ENCODE measurements around the gene POR.

The POR gene

DNA sequence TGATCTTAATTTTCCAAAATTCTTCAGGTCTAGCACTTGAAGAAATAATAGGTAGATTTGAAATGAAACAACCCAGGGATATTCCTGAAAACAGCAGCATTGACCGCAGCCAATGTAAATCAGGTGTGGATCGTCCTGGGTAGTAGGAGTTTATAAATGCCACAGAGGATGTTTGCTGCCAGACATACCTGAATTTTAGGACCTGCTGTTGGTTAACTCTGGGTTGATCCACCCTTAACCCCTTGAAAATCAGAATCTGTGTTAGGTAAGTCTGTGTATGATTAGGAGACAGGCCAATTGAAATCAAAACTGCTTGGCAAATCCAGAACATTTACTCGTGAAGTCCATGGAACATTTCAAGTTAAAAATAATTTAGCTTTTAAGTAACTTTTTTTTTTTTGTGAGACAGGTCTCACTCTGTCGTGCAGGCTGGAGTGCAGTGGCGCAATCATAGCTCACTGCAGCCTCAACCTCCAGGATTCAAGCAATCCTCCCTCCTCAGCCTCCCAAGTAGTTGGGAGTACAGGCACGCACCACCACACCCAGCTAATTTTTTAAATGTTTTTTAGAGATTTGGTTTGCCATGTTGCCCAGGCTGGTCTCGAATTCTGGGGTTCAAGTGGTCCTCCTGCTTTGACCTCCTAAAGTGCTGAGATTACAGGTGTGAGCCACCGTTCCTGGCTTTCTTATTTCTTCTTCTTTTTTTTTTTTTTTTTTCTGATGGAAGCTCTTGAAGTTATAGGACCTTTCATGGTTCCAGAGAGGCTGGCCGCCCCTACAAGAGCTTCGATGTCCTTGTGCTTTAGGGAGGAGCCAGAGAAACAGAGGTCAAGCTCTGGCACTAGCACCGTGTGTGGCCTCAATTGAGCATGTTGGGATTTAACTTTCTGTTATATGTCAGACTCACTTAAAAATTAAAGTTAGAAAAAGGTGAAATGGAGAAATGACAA, 2.0 kb downstream of the POR start:
- no peak for DNase-seq

GRCh38 chr7:75920431-75921161, 5.6 kb downstream of the POR start:
- no peak for DNase-seq

DNA sequence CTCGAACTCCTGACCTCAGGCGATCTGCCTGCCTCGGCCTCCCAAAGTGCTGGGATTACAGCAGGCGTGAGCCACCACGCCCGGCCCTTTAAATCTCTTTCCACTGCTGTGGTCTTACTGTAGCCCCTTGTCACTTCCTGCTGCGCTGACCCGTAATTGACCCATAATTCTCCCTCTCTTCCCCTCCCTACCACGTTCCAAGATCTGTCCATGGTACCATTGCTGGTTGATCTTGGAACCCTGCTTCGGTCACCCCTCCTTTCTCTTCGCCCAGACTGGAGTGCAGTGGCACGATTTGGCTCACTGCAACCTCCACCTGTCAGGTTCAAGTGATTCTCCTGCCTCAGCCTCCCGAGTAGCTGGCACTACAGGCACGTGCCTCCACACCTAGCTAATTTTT, 6.5 kb downstream of the POR start:
- DNase-seq, result no peak

DNA sequence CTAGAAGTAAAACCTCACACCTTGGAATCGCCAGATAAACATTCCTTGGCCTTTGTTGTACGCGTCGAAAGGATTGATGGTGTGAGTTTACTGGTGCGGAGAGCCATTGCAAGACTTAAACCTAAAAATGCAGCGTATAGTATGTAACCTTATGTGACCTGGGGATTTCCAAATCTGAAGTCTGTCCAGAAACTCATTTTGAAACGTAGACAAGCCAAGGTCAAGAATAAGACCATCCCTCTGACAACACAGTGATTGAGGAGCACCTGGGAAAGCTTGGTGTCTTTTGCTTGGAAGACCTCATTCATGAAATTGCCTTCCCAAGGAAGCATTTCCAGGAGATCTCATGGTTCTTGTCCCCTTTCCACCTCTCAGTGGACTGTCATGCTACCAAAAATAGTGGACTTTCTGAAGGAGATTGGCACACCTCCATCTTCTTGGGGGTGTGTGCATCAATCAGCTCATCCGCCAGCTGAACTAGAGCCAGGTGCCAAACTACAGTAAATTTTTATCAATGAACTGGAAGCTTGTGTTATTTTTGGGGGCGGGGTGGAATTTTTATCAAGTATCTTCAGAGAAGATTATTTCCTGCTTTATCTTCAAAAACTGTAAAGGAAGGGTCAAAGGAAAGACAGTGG, 8.1 kb downstream of the POR start:
- DNase-seq, result no peak

GRCh38 chr7:75924256-75924655, 9.3 kb downstream of the POR start:
- DNase-seq, result no peak

- no peak for DNase-seq
Observed at GRCh38 chr7:75924889-75925288, 9.9 kb downstream of the POR start.

DNA sequence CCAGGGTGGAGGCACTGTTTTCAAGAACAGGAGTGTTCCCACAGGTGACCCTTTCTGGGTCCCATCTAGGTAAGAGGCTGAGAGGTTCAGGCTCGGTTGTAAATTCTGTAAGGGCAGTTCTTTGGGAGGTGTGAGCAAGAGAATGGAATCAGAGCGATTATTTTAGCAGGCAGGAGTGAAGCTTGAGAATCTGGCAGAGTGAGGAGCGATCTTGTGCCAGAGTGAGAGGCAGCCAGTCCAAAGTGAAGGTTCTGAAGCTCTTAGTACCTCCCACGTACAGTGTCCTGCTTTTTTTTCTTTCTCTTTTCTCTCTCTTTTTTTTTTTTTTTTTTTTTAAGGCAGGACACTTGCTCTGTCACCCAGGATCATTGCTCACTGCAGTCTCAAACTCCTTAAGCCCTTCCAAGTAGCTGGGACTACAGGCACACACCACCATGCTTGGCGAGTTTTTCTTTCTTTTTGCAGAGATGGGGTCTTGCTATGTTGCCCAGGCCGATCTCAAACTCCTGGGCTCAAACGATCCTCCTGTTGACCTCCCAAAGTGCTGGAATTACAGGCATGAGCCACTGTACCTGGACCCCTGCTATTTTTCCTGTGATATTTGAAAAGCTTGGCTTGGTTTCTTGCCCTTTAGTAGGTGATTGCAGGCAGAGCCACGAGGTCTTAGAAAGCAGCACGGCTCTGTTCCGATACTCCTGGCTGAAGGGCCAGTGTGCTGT, 10.9 kb downstream of the POR start:
- DNase-seq, result no peak

DNA sequence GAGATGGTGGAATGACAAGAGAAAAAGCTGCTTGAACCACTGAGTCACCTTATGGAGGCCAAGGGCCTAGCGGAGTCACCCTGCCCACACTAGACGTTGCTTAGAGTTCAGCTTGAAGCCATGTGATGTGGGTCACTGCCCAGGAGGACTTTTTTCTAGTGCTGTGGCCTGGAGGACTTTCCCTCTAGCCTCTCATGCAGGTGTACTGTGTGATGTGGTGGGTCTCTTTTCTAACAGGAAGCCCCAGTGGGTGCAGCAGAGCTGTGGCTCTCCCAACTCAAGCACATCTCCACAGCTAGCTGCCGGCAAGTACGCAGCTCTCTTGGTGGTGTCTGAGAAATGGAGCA, 13.6 kb downstream of the POR start:
- DNase-seq, result no peak

- no peak for DNase-seq
Observed at GRCh38 chr7:75931680-75932079, 16.7 kb downstream of the POR start.

DNA sequence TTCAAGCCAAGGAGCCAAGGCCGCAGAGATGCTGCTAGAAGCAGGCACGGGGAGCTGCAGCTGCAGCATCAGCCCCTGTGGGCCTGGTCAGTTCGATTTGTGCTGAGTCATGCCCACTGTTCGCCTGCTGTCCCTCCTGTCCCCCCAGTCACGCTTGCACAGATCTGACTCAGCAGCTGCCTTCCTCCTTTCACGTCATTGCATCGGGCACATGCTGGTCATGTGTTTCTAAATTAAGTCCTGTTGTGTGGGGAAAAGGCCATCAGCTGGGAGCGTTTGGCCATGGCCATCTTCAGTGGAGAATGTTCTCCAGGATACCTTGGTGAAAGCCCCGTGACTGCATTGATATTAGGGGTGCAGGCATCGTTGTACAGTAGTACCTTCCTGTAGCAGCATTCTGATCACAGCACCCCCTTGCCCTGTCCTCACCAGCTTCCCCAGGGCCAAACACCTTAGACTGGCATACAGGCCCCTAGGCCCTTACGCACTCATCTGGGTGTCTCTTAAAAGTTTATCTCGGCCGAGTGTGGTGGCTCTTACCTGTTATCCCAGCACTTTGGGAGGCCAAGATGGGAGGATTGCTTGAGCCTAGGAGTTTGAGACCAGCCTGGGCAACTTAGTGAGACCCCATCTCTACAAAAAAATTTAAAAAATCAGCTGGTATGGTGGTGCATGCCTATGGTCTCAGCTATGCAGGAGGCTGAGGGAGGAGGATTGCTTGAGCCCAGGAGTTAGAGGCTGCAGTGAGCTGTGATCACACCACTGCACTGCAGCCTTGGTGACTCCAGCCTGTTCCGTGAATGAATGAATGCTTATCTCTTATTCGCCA, 23.2 kb downstream of the POR start:
- DNase-seq, result no peak

- no peak for DNase-seq
Observed at GRCh38 chr7:75938921-75939320, 24.0 kb downstream of the POR start.

- no peak for DNase-seq
Observed at GRCh38 chr7:75943864-75944263, 28.9 kb downstream of the POR start.

DNA sequence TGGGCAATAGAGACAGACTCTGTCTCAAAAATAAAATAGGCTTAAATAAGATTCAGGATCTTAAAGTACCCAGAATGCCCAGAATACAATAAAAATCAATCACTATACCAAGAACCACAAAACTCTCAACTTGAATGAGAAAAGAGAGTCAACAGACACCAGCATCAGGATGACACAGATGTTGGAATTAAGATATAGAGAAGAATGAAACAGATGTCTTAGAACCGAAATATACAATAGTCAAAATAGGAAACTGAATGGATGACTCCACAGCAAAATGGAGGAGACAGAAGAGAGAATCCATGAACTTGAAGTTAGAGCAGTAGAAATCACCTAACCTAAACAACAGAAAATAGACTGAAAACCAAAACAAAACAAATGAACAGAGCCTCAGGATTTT, 29.6 kb downstream of the POR start:
- no peak for DNase-seq

DNA sequence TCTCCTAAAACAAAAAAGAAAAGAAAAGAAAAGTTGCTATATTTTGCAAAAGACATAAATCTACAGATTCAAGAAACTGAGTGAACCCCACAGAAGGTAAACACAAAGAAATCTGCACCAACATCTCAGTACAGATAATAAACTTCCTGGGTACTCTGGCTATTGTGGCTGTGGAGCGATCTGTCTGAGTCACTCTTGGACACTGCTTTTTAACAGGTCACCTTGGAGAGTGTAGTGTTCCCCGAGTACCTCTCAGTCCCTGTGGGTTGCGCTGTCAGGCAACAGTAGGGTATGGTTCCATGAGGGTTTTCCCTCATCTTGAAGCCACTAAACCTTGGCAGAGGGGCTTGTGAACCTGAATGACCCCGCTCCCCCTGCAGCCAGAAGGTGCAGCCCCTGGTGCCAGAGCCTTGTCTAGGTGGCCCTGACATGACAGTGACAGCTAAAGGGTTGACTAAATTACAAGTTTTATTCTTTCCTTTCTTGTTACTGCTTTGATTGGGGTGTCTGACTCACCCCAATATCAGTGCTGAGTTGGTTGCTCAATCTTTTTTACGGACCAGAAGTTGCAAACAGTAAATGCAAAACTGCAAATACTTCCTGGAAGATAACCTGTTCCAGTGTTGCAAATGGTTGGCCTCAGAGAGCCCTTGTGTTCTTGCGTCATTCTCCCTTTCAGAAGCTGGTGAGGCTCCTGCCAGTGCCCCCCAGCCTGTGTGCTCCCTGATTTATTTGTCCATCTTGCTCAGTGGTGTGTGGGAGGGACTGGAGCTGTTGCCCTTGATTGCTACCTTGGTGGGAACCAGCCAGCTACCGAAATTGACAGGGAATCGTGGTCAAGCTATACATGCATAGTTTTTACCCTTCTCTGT, 30.6 kb downstream of the POR start:
- no peak for DNase-seq

DNA sequence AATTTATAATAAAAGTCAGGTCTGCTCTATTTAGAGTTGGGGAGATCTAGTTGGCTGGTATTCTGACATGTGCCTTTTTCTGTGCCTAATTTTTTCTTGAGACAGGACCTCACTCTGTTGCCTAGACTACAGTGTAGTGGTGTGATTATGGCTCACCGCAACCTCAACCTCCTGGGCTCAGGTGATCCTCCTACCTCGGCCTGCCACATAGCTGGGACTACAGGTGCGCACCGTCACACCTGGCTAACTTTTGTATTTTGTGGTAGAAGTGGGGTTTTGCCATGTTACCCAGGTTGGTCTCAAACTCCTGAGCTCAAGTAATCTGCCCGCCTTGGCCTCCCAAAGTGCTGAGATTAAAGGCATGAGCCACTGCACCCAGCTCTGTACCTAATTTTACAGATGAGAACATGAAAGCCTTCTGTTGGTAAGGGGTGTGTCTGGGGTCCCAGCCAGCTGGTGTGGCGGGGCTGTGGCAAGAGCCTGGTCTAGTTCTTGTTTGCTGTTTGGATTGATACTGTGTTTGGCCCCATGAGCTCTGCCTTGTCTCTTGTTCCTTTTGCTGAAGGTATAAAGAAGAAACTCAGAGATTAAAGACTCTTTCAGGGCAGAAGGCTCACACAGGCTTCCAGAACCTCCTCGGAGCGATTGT, 31.4 kb downstream of the POR start:
- no peak for DNase-seq

DNA sequence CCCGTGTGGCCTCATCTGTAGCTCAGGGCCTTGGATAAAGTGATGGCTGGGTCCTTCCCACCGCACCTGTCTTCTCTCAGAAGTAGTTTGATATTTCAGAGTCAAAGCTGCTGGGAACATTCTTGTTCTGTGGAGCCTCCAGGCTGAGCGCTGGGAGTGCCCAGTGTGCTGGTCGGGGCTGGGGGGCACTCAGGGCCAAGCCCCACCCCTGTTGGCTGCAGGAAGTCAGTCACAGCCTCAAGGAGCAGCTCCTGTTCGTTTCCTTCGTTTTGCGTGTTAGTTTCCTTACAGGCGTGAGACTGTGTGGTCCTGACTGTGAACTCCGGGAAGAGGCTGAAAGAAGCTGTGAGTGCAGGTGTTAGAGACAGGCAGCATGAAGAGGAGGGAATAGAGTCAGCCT, 33.2 kb downstream of the POR start:
- no peak for DNase-seq

- DNase-seq, result no peak
Observed at GRCh38 chr7:75950111-75950681, 35.2 kb downstream of the POR start.

DNA sequence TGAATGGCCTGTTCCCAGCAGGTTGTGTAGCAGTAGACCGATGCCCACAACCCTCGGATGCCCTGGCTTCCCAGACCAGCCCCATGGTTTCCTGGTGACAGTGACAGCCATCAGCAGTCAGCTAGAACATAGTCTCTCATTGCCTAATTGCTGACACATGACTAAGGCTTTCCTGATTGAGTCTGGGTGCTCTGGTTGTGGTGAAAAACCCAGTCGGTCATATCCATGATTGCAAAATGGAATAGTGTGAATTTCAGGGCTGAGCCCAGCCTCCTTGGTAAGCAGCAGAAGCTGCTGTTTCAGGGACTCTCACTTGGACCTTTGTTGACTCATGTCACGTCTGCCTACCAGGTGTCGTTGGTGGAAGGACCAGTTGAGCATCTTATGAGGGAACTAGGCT, 36.6 kb downstream of the POR start:
- DNase-seq, result peak; percentile 65 to 68

GRCh38 chr7:75953431-75953830, 38.5 kb downstream of the POR start:
- DNase-seq, result no peak

DNA sequence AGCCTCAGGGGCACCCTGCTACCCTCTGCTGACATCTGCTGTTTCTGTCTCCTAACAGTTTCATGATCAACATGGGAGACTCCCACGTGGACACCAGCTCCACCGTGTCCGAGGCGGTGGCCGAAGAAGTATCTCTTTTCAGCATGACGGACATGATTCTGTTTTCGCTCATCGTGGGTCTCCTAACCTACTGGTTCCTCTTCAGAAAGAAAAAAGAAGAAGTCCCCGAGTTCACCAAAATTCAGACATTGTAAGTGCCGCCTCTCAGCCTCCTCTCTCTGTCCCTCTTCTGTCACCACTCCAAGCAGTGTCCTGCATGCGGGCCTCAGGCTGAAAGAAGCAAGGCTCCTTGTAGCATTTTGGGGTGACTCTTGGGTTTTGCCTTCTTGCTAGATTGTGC, 39.0 kb downstream of the POR start:
- no peak for DNase-seq

Data from Kasumi-1 (cell line).